H9 (cell line): ENCODE results near the gene TRPM3. TPM values are rescaled to one million over a fixed set of nuclear protein-coding genes. Genes with fewer than 3 reads are reported as not detected.

ENCODE experiments used
- DNase-seq: peaks from one replicate; pipeline ENCODE4 v3.0.0-alpha.2; 2017
- H2AFZ ChIP-seq: one replicate; pipeline ENCODE4 v1.6.1; 2013; ENCODE audit warnings: mild to moderate bottlenecking, low read length, control low read depth, moderate library complexity
- H2AK5ac ChIP-seq: 2 replicates; pipeline ENCODE4 v1.6.1; 2013; ENCODE audit warnings: low read length, control low read depth, mixed read lengths; ENCODE audit not compliant: insufficient read length
- H2BK120ac ChIP-seq: one replicate; pipeline ENCODE4 v1.6.1; 2013; ENCODE audit warnings: low read depth, mild to moderate bottlenecking, low read length, control low read depth, inconsistent platforms; ENCODE audit not compliant: poor library complexity, severe bottlenecking
- H2BK12ac ChIP-seq: 2 replicates; pipeline ENCODE4 v1.6.1; 2013; ENCODE audit warnings: low read length, control low read depth, mixed read lengths, low read depth; ENCODE audit not compliant: insufficient read length
- H2BK15ac ChIP-seq: 2 replicates; pipeline ENCODE4 v1.6.1; 2013; ENCODE audit warnings: low read depth, low read length, control low read depth
- H2BK20ac ChIP-seq: one replicate; pipeline ENCODE4 v1.6.1; 2013; ENCODE audit warnings: low read depth, mild to moderate bottlenecking, low read length, control low read depth, inconsistent platforms; ENCODE audit not compliant: poor library complexity, severe bottlenecking
- H2BK5ac ChIP-seq: 2 replicates; pipeline ENCODE4 v1.6.1; 2013; ENCODE audit warnings: low read length, control low read depth, mixed read lengths; ENCODE audit not compliant: insufficient read length
- H3K14ac ChIP-seq: 2 replicates; pipeline ENCODE4 v1.6.1; 2013; ENCODE audit warnings: low read length, control low read depth; ENCODE audit not compliant: insufficient read depth
- H3K18ac ChIP-seq: 2 replicates; pipeline ENCODE4 v1.6.1; 2013; ENCODE audit warnings: low read depth, mild to moderate bottlenecking, mixed read lengths, low read length, control low read depth; ENCODE audit not compliant: insufficient read length
- H3K23ac ChIP-seq: 2 replicates; pipeline ENCODE4 v1.6.1; 2013; ENCODE audit warnings: low read length, control low read depth, mixed read lengths, low read depth; ENCODE audit not compliant: insufficient read length
- H3K23me2 ChIP-seq: 2 replicates; pipeline ENCODE4 v1.6.1; 2013; ENCODE audit warnings: low read depth, mild to moderate bottlenecking, mixed read lengths, low read length, control low read depth; ENCODE audit not compliant: insufficient read length, poor library complexity, severe bottlenecking
- H3K27ac ChIP-seq: 2 replicates; pipeline ENCODE4 v1.5.1; 2013; ENCODE audit warnings: low read length, control low read depth, mixed read lengths, low read depth; ENCODE audit not compliant: insufficient read length
- H3K27me3 ChIP-seq: 2 replicates; pipeline ENCODE4 v1.6.1; 2013; ENCODE audit warnings: low read length, control low read depth, inconsistent platforms; ENCODE audit not compliant: insufficient read depth
- H3K4ac ChIP-seq: 2 replicates; pipeline ENCODE4 v1.6.1; 2013; ENCODE audit warnings: low read depth, mild to moderate bottlenecking, control low read depth, inconsistent platforms, low read length, moderate library complexity
- H3K4me1 ChIP-seq: 2 replicates; pipeline ENCODE4 v1.6.1; 2013; ENCODE audit warnings: low read length, control low read depth, inconsistent platforms; ENCODE audit not compliant: insufficient read depth
- H3K4me2 ChIP-seq: 2 replicates; pipeline ENCODE4 v1.6.1; 2013; ENCODE audit warnings: low read length, control low read depth, mixed read lengths; ENCODE audit not compliant: insufficient read length, insufficient read depth
- H3K56ac ChIP-seq: 2 replicates; pipeline ENCODE4 v1.6.1; 2013; ENCODE audit warnings: low read depth, mild to moderate bottlenecking, mixed read lengths, low read length, control low read depth; ENCODE audit not compliant: insufficient read length
- H3K79me1 ChIP-seq: 2 replicates; pipeline ENCODE4 v1.6.1; 2013; ENCODE audit warnings: low read depth, mild to moderate bottlenecking, moderate library complexity, low read length, control low read depth, inconsistent platforms; ENCODE audit not compliant: insufficient read depth, poor library complexity, severe bottlenecking
- H3K79me2 ChIP-seq: 2 replicates; pipeline ENCODE4 v1.6.1; 2013; ENCODE audit warnings: low read length, control low read depth, inconsistent platforms; ENCODE audit not compliant: insufficient read depth
- H3K9ac ChIP-seq: 2 replicates; pipeline ENCODE4 v1.6.1; 2013; ENCODE audit warnings: low read length, control low read depth, mixed read lengths; ENCODE audit not compliant: insufficient read length; ENCODE audit errors: extremely low read depth
- H3K9me3 ChIP-seq: one replicate; pipeline ENCODE4 v1.6.1; 2013; ENCODE audit warnings: low read depth, low read length, inconsistent platforms; ENCODE audit not compliant: control insufficient read depth
- H3T11ph ChIP-seq: one replicate; pipeline ENCODE4 v1.6.1; 2013; ENCODE audit warnings: mild to moderate bottlenecking, low read length, control low read depth, inconsistent platforms
- H4K20me1 ChIP-seq: one replicate; pipeline ENCODE4 v1.6.1; 2013; ENCODE audit not compliant: control insufficient read depth, insufficient read length, insufficient read depth
- H4K5ac ChIP-seq: 2 replicates; pipeline ENCODE4 v1.6.1; 2013; ENCODE audit warnings: low read depth, mild to moderate bottlenecking, mixed read lengths, low read length, control low read depth; ENCODE audit not compliant: insufficient read length
- H4K8ac ChIP-seq: replicated peaks from 2 replicates; pipeline ENCODE4 v1.6.1; 2013; ENCODE audit warnings: low read length, control low read depth, mixed read lengths, low read depth; ENCODE audit not compliant: insufficient read length
- H4K91ac ChIP-seq: 2 replicates; pipeline ENCODE4 v1.6.1; 2013; ENCODE audit warnings: low read depth, mild to moderate bottlenecking, moderate library complexity, mixed read lengths, low read length, control low read depth; ENCODE audit not compliant: insufficient read length
- H3K27ac Mint-ChIP-seq, 3 experiments: 2 replicates in 2 of 3; 3 replicates in 1 of 3; pipeline ENCODE4 v1.8.0; 2020 to 2021; ENCODE audit warnings: mixed read lengths in 3 of 3, mild to moderate bottlenecking in 1 of 3, moderate library complexity in 1 of 3
- H3K27me3 Mint-ChIP-seq: 2 replicates; pipeline ENCODE4 v1.8.0; 2021; ENCODE audit warnings: low read depth, mild to moderate bottlenecking, moderate library complexity, mixed read lengths
- H3K36me3 Mint-ChIP-seq, 3 experiments: 2 replicates in 2 of 3; 3 replicates in 1 of 3; pipeline ENCODE4 v1.8.0; 2020 to 2021; ENCODE audit warnings: low read depth in 3 of 3, mixed read lengths in 3 of 3; ENCODE audit not compliant: insufficient read depth in 1 of 3
- H3K4me1 Mint-ChIP-seq, 2 experiments: 2 replicates each; pipeline ENCODE4 v1.8.0; 2020; ENCODE audit warnings: mixed read lengths in 2 of 2
- H3K4me3 Mint-ChIP-seq, 2 experiments: 2 replicates in 1 of 2; 3 replicates in 1 of 2; pipeline ENCODE4 v1.8.0; 2020 to 2021; ENCODE audit warnings: mild to moderate bottlenecking in 2 of 2, mixed read lengths in 2 of 2, moderate library complexity in 1 of 2
- H3K9me3 Mint-ChIP-seq, 2 experiments: 2 replicates in 1 of 2; 3 replicates in 1 of 2; pipeline ENCODE4 v1.8.0; 2020; ENCODE audit warnings: mild to moderate bottlenecking in 2 of 2, mixed read lengths in 2 of 2, moderate library complexity in 1 of 2
- WGBS: extraction: QIAGEN DNeasy Blood & Tissue Kit; methylation state at CpG from one replicate; pipeline ENCODE4 v1.1.7; 2013; ENCODE audit warnings: missing lambda C conversion rate, low lambda C conversion rate, mixed read lengths; ENCODE audit not compliant: insufficient read length; ENCODE audit errors: extremely low coverage; 5-methylcytosine and 5-hydroxymethylcytosine counted together
- total RNA-seq: library from RNA; stranded (reverse); gene quantifications from 2 replicates; pipeline ENCODE4 v1.2.1, GENCODE V29; 2021
- TF ChIP-seq, protein P1 (sequence below): fragments of 200-600 bp; sonication (generic); conservative IDR thresholded peaks from 3 replicates; pipeline ENCODE4 v1.8.0; 2021; ENCODE audit warnings: antibody characterized with exemption, mild to moderate bottlenecking

TRPM3 gene
- total RNA-seq, 1 experiment from 2014 or later, result 10.3 TPM

DNA sequence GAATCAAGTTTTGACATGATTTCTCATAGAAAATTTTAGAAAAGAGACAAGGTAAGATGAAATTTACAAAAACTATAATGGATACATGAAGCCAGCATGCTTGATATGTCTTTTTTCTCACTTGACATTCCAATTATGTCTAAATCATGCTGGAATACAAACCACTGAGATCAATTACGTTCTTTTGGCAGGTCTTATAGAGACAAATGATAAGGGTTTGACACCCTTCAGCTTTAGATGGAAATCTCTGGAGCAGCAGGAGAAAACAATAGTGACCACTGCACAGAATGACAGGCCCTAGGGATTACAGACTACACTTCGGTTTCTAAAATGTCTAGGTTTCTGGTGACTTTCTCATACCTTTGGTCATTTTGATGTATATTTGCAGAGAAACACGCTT lies 342.9 kb downstream of the TRPM3 start:
- H3K27me3 ChIP-seq, result no peaks in the 10 kb centered on the region
- H3K79me2 ChIP-seq, result no peaks in the 10 kb centered on the region
- H3K27me3 Mint-ChIP-seq, result no peaks in the 10 kb centered on the region
- H3K4me2 ChIP-seq, result no peak overlapping the region
- no peak for DNase-seq
- no peak overlapping the region for H3K9ac ChIP-seq
- H3K27ac Mint-ChIP-seq, result no peak overlapping the region
- no peak overlapping the region for H4K91ac ChIP-seq
- H3K4me1 Mint-ChIP-seq, result peaks cover 2 to 8% of the 10 kb centered on the region in 2 experiments; a peak in 2 of 4 replicates
- H3K27ac ChIP-seq, result no peak overlapping the region
- no peaks in the 10 kb centered on the region for H3K79me1 ChIP-seq
- no peak overlapping the region for H2AFZ ChIP-seq
- H2BK12ac ChIP-seq, result no peak overlapping the region
- no peak overlapping the region for H2BK120ac ChIP-seq
- TF ChIP-seq, protein P1, sequence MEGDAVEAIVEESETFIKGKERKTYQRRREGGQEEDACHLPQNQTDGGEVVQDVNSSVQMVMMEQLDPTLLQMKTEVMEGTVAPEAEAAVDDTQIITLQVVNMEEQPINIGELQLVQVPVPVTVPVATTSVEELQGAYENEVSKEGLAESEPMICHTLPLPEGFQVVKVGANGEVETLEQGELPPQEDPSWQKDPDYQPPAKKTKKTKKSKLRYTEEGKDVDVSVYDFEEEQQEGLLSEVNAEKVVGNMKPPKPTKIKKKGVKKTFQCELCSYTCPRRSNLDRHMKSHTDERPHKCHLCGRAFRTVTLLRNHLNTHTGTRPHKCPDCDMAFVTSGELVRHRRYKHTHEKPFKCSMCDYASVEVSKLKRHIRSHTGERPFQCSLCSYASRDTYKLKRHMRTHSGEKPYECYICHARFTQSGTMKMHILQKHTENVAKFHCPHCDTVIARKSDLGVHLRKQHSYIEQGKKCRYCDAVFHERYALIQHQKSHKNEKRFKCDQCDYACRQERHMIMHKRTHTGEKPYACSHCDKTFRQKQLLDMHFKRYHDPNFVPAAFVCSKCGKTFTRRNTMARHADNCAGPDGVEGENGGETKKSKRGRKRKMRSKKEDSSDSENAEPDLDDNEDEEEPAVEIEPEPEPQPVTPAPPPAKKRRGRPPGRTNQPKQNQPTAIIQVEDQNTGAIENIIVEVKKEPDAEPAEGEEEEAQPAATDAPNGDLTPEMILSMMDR, result no peak
- H3K36me3 Mint-ChIP-seq, result no peaks in the 10 kb centered on the region
- no peak overlapping the region for H3K18ac ChIP-seq
- no peaks in the 10 kb centered on the region for H3K9me3 ChIP-seq
- no peak overlapping the region for H3K4me3 Mint-ChIP-seq
- H3T11ph ChIP-seq, result no peak overlapping the region
- H2BK15ac ChIP-seq, result no peak overlapping the region
- H3K9me3 Mint-ChIP-seq, result no peaks in the 10 kb centered on the region
- no peak overlapping the region for H3K14ac ChIP-seq
- H3K4ac ChIP-seq, result no peak overlapping the region
- H3K23me2 ChIP-seq, result no peaks in the 10 kb centered on the region
- no peak overlapping the region for H2BK5ac ChIP-seq
- H4K8ac ChIP-seq, result no peak overlapping the region
- H3K4me1 ChIP-seq, result no peaks in the 10 kb centered on the region
- H4K20me1 ChIP-seq, result no peaks in the 10 kb centered on the region
- H3K23ac ChIP-seq, result no peak overlapping the region
- H2AK5ac ChIP-seq, result no peak overlapping the region
- H4K5ac ChIP-seq, result no peak overlapping the region
- no peak overlapping the region for H3K56ac ChIP-seq
- H2BK20ac ChIP-seq, result no peak overlapping the region
- no CpG with 5 or more reads among the region's 3 CpGs for WGBS
